Left hindlimb (tissue), 1 donor: Measurements from ENCODE around the gene ACTN4.

Source experiments
- DNase-seq: peaks from one replicate; pipeline ENCODE4 v3.0.0-alpha.2; 2018

ACTN4 gene

GRCh38 chr19:38727868-38728660 is 80.6 kb downstream of the ACTN4 start:
- DNase-seq: no peak

DNA sequence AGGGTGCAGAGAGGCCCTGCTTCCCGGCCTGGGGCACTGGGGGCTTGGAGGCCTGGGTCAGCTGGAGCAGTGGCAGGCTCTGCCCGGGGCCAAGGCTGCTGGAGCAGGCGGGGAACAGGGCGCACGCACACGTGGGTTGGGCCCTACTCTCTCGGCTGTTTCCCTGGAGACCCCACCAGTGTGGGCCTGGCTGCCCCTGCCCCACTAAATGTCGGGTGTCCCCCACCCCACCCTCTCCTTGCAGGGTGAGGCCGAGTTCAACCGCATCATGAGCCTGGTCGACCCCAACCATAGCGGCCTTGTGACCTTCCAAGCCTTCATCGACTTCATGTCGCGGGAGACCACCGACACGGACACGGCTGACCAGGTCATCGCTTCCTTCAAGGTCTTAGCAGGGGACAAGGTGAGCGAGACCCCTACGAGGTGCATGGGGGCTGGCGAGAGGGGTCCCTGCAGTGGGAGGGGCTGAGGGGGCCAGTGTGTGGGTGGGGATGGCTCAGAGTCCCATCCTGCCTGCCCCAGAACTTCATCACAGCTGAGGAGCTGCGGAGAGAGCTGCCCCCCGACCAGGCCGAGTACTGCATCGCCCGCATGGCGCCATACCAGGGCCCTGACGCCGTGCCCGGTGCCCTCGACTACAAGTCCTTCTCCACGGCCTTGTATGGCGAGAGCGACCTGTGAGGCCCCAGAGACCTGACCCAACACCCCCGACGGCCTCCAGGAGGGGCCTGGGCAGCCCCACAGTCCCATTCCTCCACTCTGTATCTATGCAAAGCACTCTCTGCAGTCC is 81.5 kb downstream of the ACTN4 start:
- no peak for DNase-seq

- DNase-seq: peak; percentile 73
These were observed 82.4 kb downstream of the ACTN4 start for GRCh38 chr19:38729653-38730469.

- no peak for DNase-seq
These were observed 83.0 kb downstream of the ACTN4 start for GRCh38 chr19:38730470-38730730.

DNA sequence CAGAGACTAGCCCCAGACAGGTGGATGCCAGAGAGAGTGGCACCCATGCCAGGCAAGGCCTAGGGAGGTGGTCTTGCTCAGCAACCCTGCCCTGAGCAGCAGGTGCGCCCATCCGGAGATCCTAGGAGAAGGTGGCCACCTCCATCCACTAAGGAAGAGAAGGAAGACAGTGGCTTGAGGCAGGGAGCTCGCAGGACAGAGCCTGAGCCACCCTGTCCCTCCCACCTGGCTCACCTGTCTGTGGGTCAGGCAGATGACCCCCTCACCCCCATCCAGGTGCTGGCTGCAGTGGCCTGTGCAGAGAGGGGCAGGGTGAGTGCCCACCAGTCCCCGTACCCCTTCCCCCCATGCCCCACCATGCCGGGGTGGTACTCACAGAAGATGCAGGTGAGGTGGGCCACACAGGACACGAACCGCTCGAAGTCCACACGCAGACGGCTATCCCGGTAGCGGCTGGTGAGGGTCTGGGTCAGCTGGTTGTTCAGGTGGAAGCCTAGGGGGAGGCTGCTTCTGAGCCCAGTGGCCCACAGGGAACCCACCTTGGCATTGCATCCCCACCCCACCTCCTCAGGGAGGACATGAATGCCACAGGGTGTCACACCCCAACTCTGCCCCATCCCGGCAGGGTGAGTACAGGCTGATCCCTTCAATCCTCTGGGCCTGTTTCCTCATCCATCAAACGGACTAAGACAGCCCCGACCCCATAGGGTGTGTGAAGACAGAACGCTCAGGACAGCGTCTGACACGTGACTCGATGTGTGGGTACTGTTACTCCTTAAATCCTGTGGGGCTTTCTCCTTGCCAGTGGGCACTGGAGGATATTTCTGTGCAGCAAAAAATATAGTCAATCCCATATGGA is 83.5 kb downstream of the ACTN4 start:
- DNase-seq: peak; percentile 25

- no peak for DNase-seq
These were observed 84.3 kb downstream of the ACTN4 start for GRCh38 chr19:38731654-38732301.

GRCh38 chr19:38733241-38733492 is 85.7 kb downstream of the ACTN4 start:
- DNase-seq: peak; percentile 24

- DNase-seq: peak; percentile 40
These were observed 86.2 kb downstream of the ACTN4 start for GRCh38 chr19:38733493-38734175.

GRCh38 chr19:38734176-38734425 is 86.7 kb downstream of the ACTN4 start:
- no peak for DNase-seq

DNA sequence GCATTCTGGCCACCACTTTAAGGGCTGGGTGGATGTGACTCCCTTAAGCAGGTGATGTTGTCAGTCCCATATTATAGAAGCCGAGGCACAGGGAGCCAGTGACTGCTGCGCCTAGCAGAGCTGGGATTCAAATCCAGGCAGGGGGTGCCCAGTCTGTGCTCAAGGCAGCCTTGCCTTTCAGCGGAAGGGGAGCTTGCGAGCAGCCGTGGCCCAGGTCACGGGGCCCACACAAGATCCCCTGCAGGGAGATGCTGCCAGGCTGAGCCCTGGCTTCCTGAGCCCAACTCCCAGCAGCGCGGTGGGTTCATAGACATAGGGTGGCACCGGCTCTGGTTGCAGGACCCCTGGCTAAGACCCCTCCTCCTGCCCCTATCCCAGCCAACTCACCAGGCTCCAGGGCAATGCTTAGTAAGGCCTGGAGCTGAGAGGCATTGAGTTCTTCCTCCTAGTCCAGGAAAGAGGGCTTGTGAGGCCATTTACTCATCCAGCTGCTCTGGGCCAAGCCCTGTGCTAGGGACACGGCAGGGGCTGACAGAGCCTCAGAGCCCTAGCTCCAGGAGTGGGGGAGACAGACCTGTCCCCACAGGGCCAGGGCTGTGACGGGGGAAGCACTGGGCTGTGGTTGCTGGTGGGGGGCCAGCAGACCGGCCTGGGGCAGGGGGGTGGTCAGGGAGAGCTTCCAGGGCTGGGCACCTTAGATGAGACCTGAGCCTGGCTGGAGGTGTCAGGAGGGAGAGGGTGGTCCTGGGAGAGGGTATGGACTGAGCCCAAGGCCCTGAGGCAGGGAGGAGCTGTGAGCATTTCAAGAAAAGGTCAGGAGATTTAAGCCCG is 87.2 kb downstream of the ACTN4 start:
- DNase-seq: peak; percentile 36

DNA sequence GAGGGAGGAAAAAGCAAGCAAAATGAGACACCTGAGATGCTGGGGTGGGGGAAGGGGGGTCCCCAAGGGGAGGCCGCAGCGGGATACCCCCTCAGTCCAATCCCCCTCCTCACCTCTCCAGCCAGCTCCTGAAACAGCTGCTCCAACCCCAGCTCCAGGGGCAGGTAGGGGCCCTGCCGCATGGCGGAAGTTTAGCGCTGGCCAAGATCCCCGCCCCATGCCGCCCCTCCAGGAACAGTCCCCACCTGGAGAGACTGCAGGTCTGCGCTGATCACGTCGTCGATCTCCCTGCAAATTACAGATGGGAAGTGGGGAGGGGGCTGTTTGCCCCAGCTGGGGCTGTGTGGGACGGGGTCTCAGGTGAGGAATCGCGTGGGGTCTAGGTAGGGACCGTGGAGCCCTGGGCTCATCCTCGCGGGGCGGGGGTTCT is 87.8 kb downstream of the ACTN4 start:
- peak; percentile 47 for DNase-seq

- peak; percentile 50 for DNase-seq
These were observed 88.6 kb downstream of the ACTN4 start for GRCh38 chr19:38736036-38736412.

DNA sequence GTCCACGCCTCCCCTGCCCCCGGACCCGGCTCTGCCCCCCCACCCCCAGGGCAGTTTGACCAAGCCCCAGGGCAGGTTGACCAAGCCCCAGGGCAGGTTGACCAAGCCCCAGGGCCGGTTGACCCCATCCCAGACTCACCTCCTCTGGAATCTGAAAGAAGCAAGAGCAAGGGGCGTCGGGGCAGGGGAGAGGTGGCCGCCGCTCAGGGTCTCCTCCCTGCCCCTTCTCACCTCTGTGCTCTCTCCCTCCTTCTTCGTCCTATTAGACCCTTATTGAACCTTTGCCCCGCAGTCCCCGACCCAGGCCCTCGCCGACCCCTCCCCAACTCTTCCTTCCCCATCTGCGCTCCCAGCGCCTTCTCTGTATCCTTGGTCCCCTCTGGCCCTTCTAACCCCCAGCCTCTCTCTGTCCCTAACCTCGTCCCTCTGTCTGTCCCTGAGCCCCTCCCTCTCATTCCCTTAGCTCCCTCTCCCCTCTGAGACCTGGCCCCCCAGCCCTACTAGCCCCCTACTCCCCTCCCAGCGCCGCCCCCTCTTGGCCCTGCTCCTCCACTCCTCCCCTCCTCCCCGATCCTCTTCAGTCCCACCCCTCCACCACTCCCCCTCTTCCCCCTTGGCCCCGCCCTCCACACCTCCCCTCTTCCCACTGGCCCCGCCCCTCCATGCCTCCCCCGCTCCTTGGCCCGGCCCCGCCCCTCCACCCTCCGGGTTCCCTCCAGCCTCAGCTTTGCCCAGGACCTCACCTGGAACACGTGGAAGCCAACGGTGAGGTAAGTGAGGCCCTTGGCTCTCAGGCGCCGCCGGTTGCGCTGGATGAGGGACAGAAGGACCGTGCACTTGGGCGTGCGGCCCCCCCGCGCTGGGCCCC is 89.2 kb downstream of the ACTN4 start:
- peak; percentile 50 for DNase-seq

DNA sequence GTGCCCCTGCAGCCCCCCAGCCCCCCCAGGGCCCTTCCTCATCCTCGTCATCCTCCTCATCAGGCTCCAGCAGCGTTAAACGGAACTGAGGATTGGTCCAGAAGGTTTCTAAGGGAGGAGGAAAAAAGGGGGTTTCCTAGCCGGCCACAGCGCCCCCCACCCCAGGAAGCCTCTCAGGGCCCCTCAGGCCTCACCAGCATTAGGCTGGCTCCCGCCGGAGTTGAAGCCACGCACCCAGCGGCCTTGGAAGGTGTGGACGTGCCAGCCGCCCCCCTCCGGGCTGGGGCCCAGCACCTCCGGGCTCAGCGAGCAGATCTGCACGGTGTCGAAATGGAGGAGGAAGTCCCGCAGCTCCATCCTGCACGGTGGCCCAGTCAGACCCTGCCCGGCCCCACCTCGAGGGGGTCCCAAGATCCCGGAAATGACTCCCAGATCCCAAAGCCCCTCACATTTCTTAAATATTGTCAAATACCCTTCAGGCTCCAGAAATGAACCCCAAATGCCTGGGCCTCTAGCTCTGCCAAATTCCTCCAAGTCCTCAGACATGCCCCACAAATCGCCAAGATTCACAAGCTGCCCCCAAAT is 89.9 kb downstream of the ACTN4 start:
- no peak for DNase-seq

GRCh38 chr19:38737921-38738737 is 90.7 kb downstream of the ACTN4 start:
- no peak for DNase-seq

DNA sequence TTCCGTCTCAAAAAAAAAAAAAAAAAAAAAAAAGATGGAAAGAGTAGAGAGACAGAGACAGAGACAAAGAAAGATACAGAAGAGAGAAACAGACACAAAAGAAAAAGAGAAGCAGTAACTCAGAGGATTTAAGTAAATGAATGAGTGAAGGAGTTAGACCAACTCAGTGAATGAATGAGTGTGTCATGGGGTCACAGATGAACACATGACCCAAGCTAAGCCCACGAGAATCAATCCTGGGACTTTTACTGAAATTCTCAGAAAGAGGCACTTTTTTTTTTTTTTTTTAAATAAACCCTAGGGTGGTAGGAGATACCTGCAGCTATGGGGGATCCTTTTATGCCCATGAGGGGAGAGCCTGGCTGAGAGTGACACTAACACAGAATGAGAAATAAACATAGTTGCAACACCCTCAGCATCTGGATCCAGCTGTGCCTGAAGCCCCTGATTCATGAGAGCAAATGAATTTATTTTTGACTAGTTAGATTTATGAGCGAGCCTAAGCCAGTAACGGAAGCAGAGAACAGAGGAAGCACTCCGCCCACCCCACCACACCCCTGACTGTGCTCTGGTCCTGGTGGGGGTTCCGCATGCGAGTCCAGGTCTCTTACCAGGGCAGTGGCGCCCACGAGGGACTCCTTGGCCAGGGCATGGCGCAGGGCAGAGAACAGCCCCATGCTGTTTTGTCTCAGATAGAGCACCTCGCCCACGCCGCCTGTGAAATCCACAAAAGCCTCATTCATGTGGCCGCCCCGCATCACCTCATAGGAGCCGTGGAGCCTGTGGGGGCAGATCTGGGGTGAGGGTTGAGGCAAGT is 92.2 kb downstream of the ACTN4 start:
- no peak for DNase-seq

- no peak for DNase-seq
These were observed 92.8 kb downstream of the ACTN4 start for GRCh38 chr19:38740257-38740592.

DNA sequence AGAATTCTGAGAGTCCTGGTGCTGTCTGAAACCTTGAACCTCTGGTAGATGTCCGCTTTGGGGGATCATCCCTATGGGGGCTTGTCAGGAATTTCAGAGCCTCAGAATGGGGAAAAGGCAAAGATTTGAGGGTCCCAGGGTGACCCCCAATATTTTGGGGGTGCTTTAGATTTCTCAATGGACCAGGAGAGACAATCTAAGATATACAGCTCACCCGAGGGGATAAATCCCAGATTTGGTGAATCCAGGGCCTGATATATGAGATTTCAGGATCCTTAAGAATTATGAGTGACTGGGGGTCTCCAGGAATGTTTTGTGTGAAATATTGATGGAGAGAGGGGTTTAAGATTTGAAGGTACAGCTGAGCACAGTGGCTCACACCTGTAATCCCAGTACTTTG is 93.5 kb downstream of the ACTN4 start:
- no peak for DNase-seq
